Measurements from ENCODE around the gene PTPRU. TPM values are rescaled to one million over a fixed set of nuclear protein-coding genes. Genes with fewer than 3 reads are reported as not detected.
A peak's percentile ranks its signal among the peaks of the same experiment; 100 is the strongest.

The PTPRU gene
- total and polyA plus RNA-seq, 2 of the 8 experiments (the other 6 are each of a cell fraction or from before 2014, with no cell fraction given): 33.8 to 41.8 TPM

DNA sequence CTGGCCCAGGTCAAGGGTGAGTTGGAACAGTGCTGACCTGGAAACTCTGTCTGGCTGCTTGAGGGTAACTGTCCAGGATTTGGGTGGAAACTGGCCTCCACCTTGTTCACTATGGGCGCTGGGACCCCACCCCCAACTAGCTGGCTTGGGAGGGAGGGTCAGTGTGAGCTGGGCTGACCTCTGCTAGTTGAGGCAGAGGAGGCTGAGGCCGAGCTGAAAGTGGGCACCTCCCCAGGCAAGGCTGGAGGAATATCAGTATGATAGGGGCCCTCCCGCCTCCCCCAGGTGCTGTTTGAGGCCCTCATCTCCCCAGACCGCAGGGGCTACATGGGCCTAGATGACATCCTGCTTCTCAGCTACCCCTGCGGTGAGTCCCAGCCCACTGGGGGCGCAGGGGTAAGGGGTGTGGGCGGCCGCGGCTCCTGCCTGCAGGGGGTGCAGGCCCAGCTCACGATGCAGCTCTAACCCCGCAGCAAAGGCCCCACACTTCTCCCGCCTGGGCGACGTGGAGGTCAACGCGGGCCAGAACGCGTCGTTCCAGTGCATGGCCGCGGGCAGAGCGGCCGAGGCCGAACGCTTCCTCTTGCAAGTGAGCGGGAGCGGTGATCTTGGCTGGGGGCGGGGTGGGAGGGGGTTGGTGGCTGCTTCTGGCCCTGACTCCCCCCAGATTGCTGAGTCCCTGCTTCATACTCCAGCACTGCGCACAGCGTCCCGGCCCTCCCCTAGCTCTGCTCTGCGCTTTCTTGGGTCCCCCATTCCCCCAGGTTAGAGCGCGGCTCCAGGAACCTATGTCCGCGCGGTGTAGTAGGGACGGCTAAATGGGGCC is 22.9 kb downstream of the PTPRU start:
- FAIRE-seq (no peak), DNase-seq (ENCODE audit: low read depth in 1 of 2, low spot score in 2 of 2) (no peak)
- Histone ChIP-seq H2AK5ac (ENCODE audit: low read depth, low read length) (no peak overlapping the region), H4K8ac (ENCODE audit: extremely low read depth, insufficient read depth, low read length) (peak overlapping the region; percentile 65), H2BK5ac (ENCODE audit: low read depth, low read length) (no peak overlapping the region), H3K36me3 (ENCODE audit: control insufficient read depth in 2 of 4, insufficient read depth in 4 of 4, low read length in 3 of 4) (no peaks in the 10 kb centered on the region; a peak in 1 of 8 replicates), H3K56ac (replicated peaks; ENCODE audit: insufficient read length, low read depth, low read length) (peak overlapping the region; percentile 63), H3K4me2 (ENCODE audit: insufficient read depth in 1 of 2, low read depth in 2 of 2, low read length in 2 of 2) (peak overlapping the region; percentile 62 to 85), H3K27ac (ENCODE audit: low read depth, low read length) (no peak overlapping the region), H2BK120ac (replicated peaks; ENCODE audit: low read depth, low read length) (no peak overlapping the region), H3K9ac (replicated peaks in 1 of 4; ENCODE audit: extremely low read depth in 1 of 4, low read depth in 3 of 4, low read length in 3 of 4) (no peak overlapping the region), H3K27me3 (replicated peaks in 1 of 4; ENCODE audit: control insufficient read depth in 3 of 4, extremely low read depth in 1 of 4, insufficient read depth in 3 of 4, low read length in 3 of 4) (peaks cover 7 to 33% (median 27%) of the 10 kb centered on the region in 4 experiments), H3K14ac (ENCODE audit: insufficient read length) (no peak overlapping the region), H3K18ac (ENCODE audit: extremely low read depth, low read length) (no peak overlapping the region), H4K91ac (replicated peaks; ENCODE audit: insufficient read length, low read length) (no peak overlapping the region), H4K20me1 (replicated peaks in 1 of 2; ENCODE audit: control insufficient read depth in 1 of 2, insufficient read depth in 2 of 2, low read length in 2 of 2) (peaks cover 0 to 8% of the 10 kb centered on the region in 2 experiments), H3K23me2 (ENCODE audit: low read depth, low read length) (peaks cover 14% of the 10 kb centered on the region; the same call in 1 of the 2 replicates), H2BK15ac (ENCODE audit: low read length) (no peak overlapping the region), H3K4ac (replicated peaks; ENCODE audit: insufficient read length, low read depth, low read length) (no peak overlapping the region), H2AFZ (ENCODE audit: low read length) (no peak overlapping the region), H3K4me3 (ENCODE audit: extremely low read depth in 1 of 4, insufficient read depth in 2 of 4, low read depth in 3 of 4, low read length in 4 of 4) (peak overlapping the region; percentile 47 to 69 (median 51)), H3K9me3 (ENCODE audit: insufficient read depth in 2 of 2, low read depth in 1 of 2, low read length in 1 of 2) (no peaks in the 10 kb centered on the region), H3K4me1 (replicated peaks in 1 of 4; ENCODE audit: control insufficient read depth in 3 of 4, insufficient read depth in 4 of 4, low read length in 3 of 4) (peaks cover 8 to 23% (median 16%) of the 10 kb centered on the region in 4 experiments), H3K79me1 (ENCODE audit: low read depth, low read length) (no peaks in the 10 kb centered on the region), H2BK20ac (ENCODE audit: low read length) (no peak overlapping the region), H3K79me2 (ENCODE audit: control insufficient read depth in 1 of 2, insufficient read depth in 2 of 2, low read length in 2 of 2) (no peaks in the 10 kb centered on the region), H2BK12ac (ENCODE audit: low read depth, low read length) (no peak overlapping the region; the same call in 1 of the 2 replicates), H3K23ac (ENCODE audit: insufficient read length) (no peak overlapping the region), H4K5ac (ENCODE audit: insufficient read length, low read depth, low read length) (no peak overlapping the region)
- 14% methylated on average over 30 of the region's 38 CpGs; no CpG with 5 or more reads in 1 of the 2 experiments for WGBS, 2 experiments (ENCODE audit: extremely low coverage in 1 of 2, insufficient coverage in 1 of 2, insufficient read length in 1 of 2, insufficient replicate concordance in 2 of 2, low coverage in 1 of 2, low lambda C conversion rate in 2 of 2, missing lambda C conversion rate in 1 of 2)
- ChIA-PET POLR2A (ENCODE audit: partially characterized antibody) (interaction anchor here (1.1 to 2.6 kb wide), 4 partner anchors 9 to 29 kb away, joined by 3 to 11 read pairs (median 7); partner anchors contain the start of gene MECR), CTCF (ENCODE audit: partially characterized antibody) (interaction anchor here (0.8 to 4.6 kb wide), 7 partner anchors 11 to 82 kb away, joined by 3 to 19 read pairs (median 5); no protein-coding TSS in a partner anchor)
- TF ChIP-seq USF2 (IDR thresholded peaks at IDR 0.05; ENCODE audit: low read length) (no peak), E2F6 (IDR thresholded peaks at IDR 0.05) (peak; percentile 45), MAX (IDR thresholded peaks at IDR 0.05) (peak; percentile 43), YY1 (IDR thresholded peaks at IDR 0.05; ENCODE audit: low read depth, low read length) (0 out of 2 replicates have a peak, but pooled peaks have one; percentile 22), BCL11A (IDR thresholded peaks at IDR 0.05; ENCODE audit: low read depth in 2 of 2, low read length in 2 of 2) (no peak)
- TF ChIP-seq, protein P1, sequence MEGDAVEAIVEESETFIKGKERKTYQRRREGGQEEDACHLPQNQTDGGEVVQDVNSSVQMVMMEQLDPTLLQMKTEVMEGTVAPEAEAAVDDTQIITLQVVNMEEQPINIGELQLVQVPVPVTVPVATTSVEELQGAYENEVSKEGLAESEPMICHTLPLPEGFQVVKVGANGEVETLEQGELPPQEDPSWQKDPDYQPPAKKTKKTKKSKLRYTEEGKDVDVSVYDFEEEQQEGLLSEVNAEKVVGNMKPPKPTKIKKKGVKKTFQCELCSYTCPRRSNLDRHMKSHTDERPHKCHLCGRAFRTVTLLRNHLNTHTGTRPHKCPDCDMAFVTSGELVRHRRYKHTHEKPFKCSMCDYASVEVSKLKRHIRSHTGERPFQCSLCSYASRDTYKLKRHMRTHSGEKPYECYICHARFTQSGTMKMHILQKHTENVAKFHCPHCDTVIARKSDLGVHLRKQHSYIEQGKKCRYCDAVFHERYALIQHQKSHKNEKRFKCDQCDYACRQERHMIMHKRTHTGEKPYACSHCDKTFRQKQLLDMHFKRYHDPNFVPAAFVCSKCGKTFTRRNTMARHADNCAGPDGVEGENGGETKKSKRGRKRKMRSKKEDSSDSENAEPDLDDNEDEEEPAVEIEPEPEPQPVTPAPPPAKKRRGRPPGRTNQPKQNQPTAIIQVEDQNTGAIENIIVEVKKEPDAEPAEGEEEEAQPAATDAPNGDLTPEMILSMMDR (IDR thresholded peaks at IDR 0.05; ENCODE audit: control extremely low read depth in 1 of 3, insufficient read depth in 1 of 3, low read depth in 1 of 3, low read length in 3 of 3): peak in 1 of 3 experiments; percentile 15; a peak in 2 of 4 replicates

All from H1 (cell line).